ENCODE data around the gene NFE2L3.

- no peak for TF ChIP-seq CTCF (IDR thresholded peaks at IDR 0.05)
- TF ChIP-seq POLR2AphosphoS5 (IDR thresholded peaks at IDR 0.05): no peak
These were observed 5.6 kb downstream of the NFE2L3 start for GRCh38 chr7:26157520-26158105.

All from upper lobe of left lung (tissue), 4 donors.